ENCODE measurements around the gene TGIF2.

Gene TGIF2

GRCh38 chr20:36573103-36573797 is at the start of gene TGIF2:
TGIF2 (plus strand) TSS chr20:36573597; CDS start chr20:36578775, 5,178 bp downstream.
- no peak for FAIRE-seq

DNA sequence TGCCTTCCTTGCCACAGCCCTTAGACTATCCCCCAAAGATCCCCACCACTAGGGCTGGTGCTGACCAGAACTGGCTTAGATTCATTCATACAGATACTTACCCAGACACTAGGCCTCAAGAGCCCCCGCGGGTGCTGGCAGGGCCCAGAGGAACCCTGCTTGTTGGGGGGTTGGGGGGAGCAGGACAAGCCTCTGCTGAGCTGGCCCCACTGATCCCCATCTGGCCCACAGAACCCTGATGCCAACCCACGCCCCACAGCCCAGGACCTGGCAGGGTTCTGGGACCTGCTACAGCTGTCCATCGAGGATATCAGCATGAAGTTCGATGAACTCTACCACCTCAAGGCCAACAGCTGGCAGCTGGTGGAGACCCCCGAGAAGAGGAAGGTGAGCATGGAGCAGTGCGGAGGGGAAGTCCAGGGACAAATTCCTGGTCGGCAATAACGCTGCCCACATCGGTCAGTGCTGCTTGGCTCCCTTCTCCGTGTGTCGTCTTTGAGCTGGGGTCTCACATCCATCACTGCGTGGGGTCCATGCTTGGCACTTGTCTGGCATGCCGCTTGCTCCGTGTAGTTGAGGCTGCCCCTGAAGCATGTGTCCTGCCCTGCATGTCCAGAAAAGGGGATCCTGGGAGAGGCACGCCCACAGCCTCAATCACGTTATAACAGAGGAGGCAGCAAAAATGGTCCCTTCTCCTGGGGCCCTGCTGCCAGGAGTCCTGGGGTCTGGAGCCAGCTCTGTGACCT is 47.6 kb upstream of the TGIF2 start:
- no peak for FAIRE-seq

- no peak for FAIRE-seq
These were observed 46.8 kb upstream of the TGIF2 start for GRCh38 chr20:36526521-36527011.

- FAIRE-seq = no peak
These were observed 45.9 kb upstream of the TGIF2 start for GRCh38 chr20:36527331-36528125.

DNA sequence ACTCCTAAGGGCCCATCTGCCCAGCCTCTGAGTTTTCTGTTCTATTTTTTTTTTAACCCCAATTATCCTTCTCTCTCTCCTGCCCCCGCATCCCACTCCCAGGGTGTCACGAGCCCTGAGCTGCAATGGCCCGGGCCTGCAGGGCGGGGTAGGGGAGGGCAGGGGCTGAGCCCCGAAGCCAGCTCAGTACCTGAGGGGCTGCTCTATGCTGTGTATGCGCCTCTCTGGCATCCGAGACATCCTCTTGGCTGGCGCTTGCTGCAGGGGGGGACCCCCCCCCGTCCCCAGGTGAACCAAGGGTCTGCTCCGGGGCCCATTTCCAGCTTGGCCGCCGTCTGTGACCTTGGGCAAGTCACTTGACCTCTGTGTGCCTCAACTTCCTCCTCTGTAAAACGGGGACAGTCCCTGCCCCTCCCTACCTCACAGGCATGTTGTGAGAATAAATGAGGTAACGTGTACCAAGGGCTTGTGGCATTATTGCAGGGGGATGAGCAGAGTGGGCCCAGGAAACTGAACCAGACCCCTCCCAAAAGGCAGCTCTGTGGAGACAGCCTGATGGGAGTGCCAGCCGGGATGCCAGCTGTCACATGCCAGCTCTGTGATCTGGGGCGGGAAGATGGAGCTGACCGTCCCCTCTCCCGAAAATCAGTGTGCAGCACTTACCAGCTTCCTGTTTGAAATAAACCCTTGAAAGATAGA is 45.1 kb upstream of the TGIF2 start:
- FAIRE-seq = no peak

- FAIRE-seq = no peak
These were observed 44.5 kb upstream of the TGIF2 start for GRCh38 chr20:36528875-36529417.

DNA sequence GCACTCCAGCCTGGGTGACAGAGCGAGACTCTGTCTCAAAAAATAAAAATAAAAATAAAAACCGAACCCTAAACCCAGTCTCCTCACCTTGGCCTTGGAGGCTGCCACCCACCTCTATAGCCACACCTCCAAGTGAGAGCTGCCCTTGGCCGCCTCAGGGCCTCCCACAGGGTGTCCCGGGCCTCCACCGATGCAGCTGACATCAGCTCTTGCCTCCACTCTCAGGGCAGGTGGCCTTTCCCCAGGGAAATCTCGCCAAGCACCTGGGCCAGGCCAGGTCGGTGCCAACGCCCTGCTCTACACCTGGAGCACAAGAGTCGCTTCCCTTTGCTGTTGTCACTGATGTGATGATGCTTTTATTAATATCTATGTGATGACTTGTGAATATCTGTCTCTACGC is 41.0 kb upstream of the TGIF2 start:
- no peak for FAIRE-seq

DNA sequence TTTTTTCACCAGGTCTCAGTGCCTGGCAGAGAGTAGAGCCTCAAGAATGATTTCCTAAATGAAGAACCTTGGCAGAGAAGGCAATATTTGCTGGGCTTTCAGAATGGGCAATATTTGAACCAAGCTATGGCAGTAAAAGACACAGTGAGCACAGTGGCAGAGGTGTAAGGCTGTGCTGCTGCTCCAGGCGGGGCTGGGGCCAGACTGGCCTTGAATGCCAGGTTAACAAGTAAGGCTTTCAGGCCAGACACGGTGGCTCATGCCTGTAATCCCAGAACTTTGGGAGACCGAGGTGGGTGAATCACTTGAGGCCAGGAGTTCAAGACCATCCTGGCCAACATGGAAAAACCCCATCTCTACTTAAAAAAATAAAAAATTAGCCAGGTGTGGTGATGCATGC is 40.6 kb upstream of the TGIF2 start:
- FAIRE-seq = no peak

GRCh38 chr20:36538026-36538722 is 35.2 kb upstream of the TGIF2 start:
- no peak for FAIRE-seq

DNA sequence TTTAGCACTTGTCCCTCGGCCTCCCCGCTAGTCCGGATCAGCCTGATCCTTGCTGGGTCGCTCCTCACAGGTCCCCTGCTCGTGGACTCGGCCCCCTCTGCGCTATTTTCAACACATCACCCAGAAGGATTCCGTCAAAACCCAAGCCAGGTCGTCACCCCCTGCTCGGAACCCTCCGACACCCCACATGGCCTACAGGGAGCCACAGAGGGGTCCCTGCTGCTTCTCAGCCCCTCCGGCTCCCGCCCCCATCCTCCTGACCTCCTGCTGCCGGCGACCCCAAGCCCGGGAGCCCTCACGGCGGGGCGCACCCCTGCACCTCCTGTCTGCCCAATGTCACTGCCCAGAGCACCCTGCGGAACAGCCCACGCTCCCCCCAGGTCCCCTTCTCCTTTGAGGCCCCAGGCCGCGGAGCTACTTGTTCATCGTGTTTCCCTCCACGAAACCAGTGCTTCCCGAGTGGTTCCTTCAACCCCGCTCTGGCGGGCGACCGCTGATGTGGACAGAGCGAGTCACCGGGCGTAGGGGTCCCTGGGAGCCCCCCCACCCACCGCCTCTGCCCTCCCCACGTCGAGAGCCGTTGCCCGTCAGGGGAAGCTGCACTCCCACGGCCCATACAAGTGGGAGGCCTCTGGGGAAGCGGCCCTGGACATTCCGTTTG is 32.7 kb upstream of the TGIF2 start:
- no peak for FAIRE-seq

GRCh38 chr20:36541227-36541767 is 32.1 kb upstream of the TGIF2 start, which contains the start of gene MYL9:
MYL9 (plus strand) TSS chr20:36541519; CDS start chr20:36544885, 3,366 bp downstream.
- no peak for FAIRE-seq

DNA sequence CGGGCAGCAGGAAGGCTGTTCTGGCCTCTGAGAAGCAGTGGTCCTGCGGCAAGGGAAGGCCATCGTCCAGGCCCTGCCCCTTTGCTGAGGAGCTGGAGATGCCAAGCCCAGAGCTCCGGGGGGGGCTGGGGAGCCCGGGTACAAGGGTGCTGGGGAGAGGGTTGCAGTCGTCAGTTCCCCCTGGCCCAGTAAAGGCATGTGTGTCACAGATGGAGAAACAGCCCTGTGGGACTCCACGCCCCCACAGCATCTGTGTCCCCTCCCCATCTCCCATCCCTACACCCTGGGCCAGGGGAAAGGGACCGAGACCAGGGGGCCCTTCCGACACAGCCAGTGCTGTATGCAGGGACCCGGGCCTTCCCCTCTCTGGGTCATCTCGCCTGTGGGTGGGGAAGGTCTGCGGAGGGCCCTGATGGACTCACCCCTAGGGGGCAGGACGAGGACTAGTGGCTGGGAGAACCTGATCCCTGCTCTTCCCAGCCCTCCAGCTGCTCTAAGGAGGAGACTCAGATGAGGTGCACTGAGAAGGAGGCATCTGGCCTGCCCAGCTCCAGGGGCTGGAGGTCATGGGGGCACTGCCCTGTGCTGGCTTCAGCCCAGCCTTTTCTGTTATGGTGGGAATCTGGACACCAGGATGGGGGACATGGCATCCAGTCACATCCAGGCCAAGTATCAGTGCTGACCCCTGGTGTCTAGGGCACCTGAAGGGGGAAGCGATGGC is 31.5 kb upstream of the TGIF2 start:
- no peak for FAIRE-seq

- FAIRE-seq = no peak
These were observed 30.7 kb upstream of the TGIF2 start for GRCh38 chr20:36542516-36543183.

DNA sequence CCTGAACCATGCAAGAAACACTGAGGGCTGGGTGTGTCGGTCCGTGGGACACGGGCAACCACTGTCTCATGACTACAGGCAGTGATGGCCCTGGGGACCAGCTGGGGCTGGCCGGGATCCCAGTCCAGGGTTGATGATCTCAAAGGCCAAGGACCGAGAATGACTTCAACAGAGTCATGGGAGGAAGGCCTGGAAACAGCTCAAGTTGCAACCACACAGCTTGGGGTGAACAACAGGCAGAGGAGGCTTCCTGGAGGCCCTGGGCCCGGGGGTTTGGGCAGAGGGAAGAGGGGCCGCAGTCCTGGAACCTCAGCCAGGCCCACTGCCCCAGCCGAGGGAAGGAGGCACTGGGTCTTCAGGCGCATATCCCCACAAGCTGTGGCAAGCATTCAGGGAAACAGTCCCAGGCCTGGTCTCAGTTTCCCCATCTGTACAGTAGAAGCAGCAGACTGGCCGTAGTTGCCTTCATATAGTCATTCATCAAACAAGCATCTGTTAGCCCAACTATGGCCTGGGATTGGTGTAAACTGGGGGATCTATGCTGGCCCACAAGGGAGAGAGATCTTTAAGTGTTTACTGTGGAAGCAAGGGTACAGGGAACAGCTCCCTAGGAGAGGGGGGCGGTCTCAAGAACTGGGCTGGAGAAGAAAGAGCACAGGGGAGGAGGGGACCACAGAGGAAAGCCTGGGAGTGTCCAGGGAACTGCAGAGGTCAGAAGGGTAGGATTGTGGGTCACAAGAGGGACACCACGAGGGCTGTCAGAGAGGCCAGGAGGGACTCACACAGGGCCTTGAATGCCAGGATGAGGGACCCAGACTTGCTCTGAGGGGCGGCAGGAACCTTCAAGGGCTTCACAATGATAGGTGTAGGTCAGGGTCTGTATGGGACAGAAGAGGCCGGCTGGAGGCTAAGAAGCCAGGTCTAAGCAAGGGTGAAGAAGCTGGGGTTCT is 29.9 kb upstream of the TGIF2 start:
- FAIRE-seq = no peak

- FAIRE-seq = no peak
These were observed 29.0 kb upstream of the TGIF2 start for GRCh38 chr20:36544134-36545018.

DNA sequence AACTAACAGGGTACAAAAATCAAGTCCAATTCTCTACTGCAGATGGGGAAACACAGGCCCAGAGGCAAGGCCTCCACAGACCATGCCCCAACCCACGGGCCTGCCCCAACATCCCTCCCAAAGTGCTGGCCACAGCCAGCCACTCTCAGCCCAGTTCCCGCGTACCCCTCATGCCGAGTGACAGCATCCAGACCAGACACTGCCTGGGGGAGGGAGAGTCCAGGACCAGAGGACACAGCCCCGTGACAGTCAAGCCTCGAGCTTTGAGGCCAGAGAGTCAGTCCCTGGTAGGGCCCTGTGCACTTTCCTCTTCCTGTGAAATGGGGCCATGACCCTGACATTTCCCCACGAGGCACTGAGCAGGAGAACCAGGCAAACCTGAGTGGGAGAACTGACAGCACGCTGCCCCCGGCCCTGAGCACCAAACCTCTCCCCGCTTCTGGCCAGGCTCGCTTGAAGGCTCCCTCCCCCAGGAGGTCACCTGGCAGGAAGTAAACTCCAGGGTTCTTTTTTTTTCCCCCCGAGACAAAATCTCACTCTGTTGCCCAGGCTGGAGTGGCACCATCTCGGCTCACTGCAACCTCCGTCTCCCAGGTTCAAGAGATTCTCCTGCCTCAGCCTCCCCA is 27.2 kb upstream of the TGIF2 start:
- FAIRE-seq = no peak

All from colon (tissue), 2 donors.